Breast epithelium (tissue), 4 donors: ENCODE measurements around the gene USP43. TPM values are rescaled to one million over a fixed set of nuclear protein-coding genes. Genes with fewer than 3 reads are reported as not detected.
"Not testable (repeated sequence)": the region's sequence is repeated elsewhere in the genome, so short reads cannot be mapped to it uniquely, and the experiment has no call there.

Experiments
- DNase-seq, 2 donors: peaks; one replicate each; pipeline ENCODE4 v3.0.0-alpha.2; 2019; ENCODE audit warnings: low spot score in 2 of 2
- H3K27ac ChIP-seq, 2 donors: fragments of 200-600 bp; sonication (generic) in 1 of 2; one replicate each; pipeline ENCODE4 v1.5.1; 2016 to 2019; ENCODE audit warnings: mild to moderate bottlenecking in 1 of 2
- H3K27me3 ChIP-seq, 2 donors: fragments of 200-600 bp; sonication (generic) in 1 of 2; one replicate each; pipeline versions ENCODE4 v1.5.1 to v1.6.0; 2017 to 2019; ENCODE audit warnings: control low read depth in 1 of 2, mild to moderate bottlenecking in 1 of 2
- H3K36me3 ChIP-seq: fragments of 200-600 bp; one replicate; pipeline ENCODE4 v1.5.1; 2019
- H3K4me1 ChIP-seq, 2 donors: fragments of 200-600 bp; sonication (generic); one replicate each; pipeline ENCODE4 v1.5.1; 2016 to 2019; ENCODE audit warnings: control low read depth in 1 of 2
- H3K4me3 ChIP-seq, 3 donors: fragments of 200-600 bp; sonication (generic); 1 replicate in 2 of 3; 2 replicates in 1 of 3; pipeline ENCODE4 v1.5.1; 2016 to 2019; ENCODE audit warnings: mild to moderate bottlenecking in 3 of 3, moderate library complexity in 2 of 3
- H3K9me3 ChIP-seq, 2 donors: fragments of 200-600 bp; sonication (generic) in 1 of 2; one replicate each; pipeline ENCODE4 v1.5.1; 2016 to 2019; ENCODE audit warnings: control low read depth in 1 of 2
- POLR2A ChIP-seq: fragments of 450-650 bp; IDR thresholded peaks from one replicate; pipeline ENCODE4 v1.6.1; 2016; ENCODE audit warnings: antibody characterized with exemption, mild to moderate bottlenecking, moderate library complexity
- POLR2AphosphoS5 ChIP-seq, 3 donors: sonication (generic); formaldehyde crosslinking; IDR thresholded peaks; one replicate each; pipeline ENCODE4 v1.6.1; 2017; ENCODE audit warnings: antibody characterized with exemption in 3 of 3
- intact Hi-C: fragments of 100-400 bp; cut with DNase I; formaldehyde crosslinking; loops from one replicate; pipeline ENCODE4 v1.15.1; 2023; ENCODE audit warnings: low total_unique reads
- total RNA-seq, 3 donors: library from RNA; depleted of rRNA; stranded (reverse); fragments of >200 nt; gene quantifications; one replicate each; pipeline ENCODE4 v1.1.0, GENCODE V29; 2016
- TF ChIP-seq, protein P1 (sequence below), 3 donors: fragments of 450-650 bp; IDR thresholded peaks; one replicate each; pipeline ENCODE4 v1.5.1; 2016 to 2017; ENCODE audit warnings: antibody characterized with exemption in 3 of 3, mild to moderate bottlenecking in 3 of 3, moderate library complexity in 3 of 3

The USP43 gene
- total RNA-seq = 1 to 10 TPM in 2 of 3 donors, under 1 TPM in 1; 0.32 to 6.1 (median 3.9) TPM

GRCh38 chr17:9644910-9645751, at the start of gene USP43:
Gene USP43 (plus strand): TSS chr17:9645517. CDS start chr17:9645633, 116 bp downstream.
- Histone ChIP-seq H3K9me3 (no peaks in the 10 kb centered on the region), H3K4me1 (no peaks in the 10 kb centered on the region), H3K36me3 (no peaks in the 10 kb centered on the region), H3K27me3 (no peaks in the 10 kb centered on the region), H3K4me3 (peak within 1 kb of the TSS; percentile 33 to 72 (median 68)), H3K27ac (peak within 1 kb of the TSS; percentile 86 to 87)
- TF ChIP-seq, protein P1, sequence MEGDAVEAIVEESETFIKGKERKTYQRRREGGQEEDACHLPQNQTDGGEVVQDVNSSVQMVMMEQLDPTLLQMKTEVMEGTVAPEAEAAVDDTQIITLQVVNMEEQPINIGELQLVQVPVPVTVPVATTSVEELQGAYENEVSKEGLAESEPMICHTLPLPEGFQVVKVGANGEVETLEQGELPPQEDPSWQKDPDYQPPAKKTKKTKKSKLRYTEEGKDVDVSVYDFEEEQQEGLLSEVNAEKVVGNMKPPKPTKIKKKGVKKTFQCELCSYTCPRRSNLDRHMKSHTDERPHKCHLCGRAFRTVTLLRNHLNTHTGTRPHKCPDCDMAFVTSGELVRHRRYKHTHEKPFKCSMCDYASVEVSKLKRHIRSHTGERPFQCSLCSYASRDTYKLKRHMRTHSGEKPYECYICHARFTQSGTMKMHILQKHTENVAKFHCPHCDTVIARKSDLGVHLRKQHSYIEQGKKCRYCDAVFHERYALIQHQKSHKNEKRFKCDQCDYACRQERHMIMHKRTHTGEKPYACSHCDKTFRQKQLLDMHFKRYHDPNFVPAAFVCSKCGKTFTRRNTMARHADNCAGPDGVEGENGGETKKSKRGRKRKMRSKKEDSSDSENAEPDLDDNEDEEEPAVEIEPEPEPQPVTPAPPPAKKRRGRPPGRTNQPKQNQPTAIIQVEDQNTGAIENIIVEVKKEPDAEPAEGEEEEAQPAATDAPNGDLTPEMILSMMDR (IDR thresholded peaks at IDR 0.05) = no peak
- TF ChIP-seq POLR2AphosphoS5 (IDR thresholded peaks at IDR 0.05) = no peak
- no peak for TF ChIP-seq POLR2A
- DNase-seq = peak; percentile 27 to 59
- intact Hi-C loops = no loop called here

- H3K4me1 ChIP-seq, intact Hi-C loops, H3K36me3 ChIP-seq, H3K27ac ChIP-seq, H3K4me3 ChIP-seq, H3K27me3 ChIP-seq, H3K9me3 ChIP-seq, DNase-seq: not testable (repeated sequence)
These were observed 47.7 kb upstream of the USP43 start for GRCh38 chr17:9597638-9598037.

DNA sequence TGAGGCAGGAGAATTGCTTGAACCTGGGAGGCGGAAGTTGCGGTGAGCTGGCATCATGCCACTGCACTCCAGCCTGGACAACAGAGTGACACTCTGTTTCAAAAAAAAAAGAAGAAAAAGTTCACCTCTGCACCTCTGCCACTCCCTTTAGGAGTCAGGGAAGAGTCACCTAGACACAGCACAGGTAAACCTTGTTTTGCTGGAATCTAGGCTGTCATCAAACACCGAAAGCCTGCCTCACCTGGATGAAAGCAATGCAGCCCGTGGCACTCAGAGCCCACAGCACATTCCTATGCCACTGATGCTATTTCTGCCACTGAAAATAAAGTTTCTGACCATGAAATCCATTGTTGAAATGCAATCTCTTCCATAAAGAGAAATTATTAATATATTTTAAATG, 46.7 kb upstream of the USP43 start:
- Histone ChIP-seq H3K4me3 (no peak overlapping the region), H3K27me3 (no peaks in the 10 kb centered on the region), H3K4me1 (no peaks in the 10 kb centered on the region), H3K36me3 (no peaks in the 10 kb centered on the region), H3K27ac (no peak overlapping the region), H3K9me3 (no peaks in the 10 kb centered on the region)
- no peak for TF ChIP-seq POLR2AphosphoS5 (IDR thresholded peaks at IDR 0.05)
- TF ChIP-seq, protein P1 (IDR thresholded peaks at IDR 0.05) = no peak
- no peak for TF ChIP-seq POLR2A
- intact Hi-C loops = no loop called here
- no peak for DNase-seq

DNA sequence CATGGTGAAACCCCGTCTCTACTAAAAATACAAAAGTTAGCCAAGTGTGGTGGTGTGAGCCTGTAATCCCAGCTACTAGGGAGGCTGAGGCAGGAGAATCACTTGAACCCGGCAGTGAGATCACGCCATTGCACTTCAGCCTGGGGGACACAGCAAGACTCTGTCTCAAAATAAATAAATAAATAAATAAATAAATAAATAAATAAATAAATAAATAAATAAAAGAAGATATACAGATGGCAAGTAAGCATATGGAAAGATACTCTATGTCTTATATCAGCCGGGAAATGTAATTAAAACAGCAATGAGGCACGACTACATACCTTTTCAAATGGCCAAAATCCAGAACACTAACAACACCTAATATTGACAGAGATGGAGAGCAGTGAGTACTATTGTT, 40.7 kb upstream of the USP43 start:
- H3K27ac ChIP-seq, H3K9me3 ChIP-seq, H3K4me3 ChIP-seq, intact Hi-C loops, H3K4me1 ChIP-seq, H3K36me3 ChIP-seq, DNase-seq, H3K27me3 ChIP-seq: not testable (repeated sequence)

DNA sequence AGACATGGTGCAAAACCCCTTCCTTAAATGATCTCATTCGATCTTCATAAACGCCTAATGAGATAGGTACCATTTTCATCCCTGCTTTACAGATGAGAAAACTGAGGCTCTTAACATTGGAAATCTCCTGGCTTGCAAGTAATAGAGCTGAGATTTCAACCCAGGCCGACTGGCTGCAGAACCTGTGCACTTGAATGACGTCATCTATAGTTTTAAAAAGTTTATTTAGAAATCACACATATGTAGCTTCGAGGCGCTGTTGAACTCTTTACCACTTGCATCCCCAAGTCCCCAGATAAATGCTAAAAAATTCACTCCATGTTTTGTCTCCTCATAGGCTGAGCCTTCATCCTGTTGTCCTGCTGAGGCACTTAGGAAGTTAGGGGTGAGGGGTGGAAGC, 38.9 kb upstream of the USP43 start:
- no peaks in the 10 kb centered on the region for H3K27me3 ChIP-seq
- H3K4me3 ChIP-seq = no peak overlapping the region
- intact Hi-C loops = no loop called here
- H3K9me3 ChIP-seq = no peaks in the 10 kb centered on the region
- TF ChIP-seq POLR2A = no peak
- no peak for TF ChIP-seq POLR2AphosphoS5 (IDR thresholded peaks at IDR 0.05)
- TF ChIP-seq, protein P1 (IDR thresholded peaks at IDR 0.05) = no peak
- H3K4me1 ChIP-seq = no peaks in the 10 kb centered on the region
- H3K36me3 ChIP-seq = no peaks in the 10 kb centered on the region
- DNase-seq = no peak
- no peak overlapping the region for H3K27ac ChIP-seq

GRCh38 chr17:9607058-9607457, 38.3 kb upstream of the USP43 start:
- H3K27ac ChIP-seq, H3K4me1 ChIP-seq, H3K36me3 ChIP-seq, H3K4me3 ChIP-seq, H3K9me3 ChIP-seq, DNase-seq, intact Hi-C loops, H3K27me3 ChIP-seq: not testable (repeated sequence)
